Limb (tissue), 2 donors: ENCODE data around the gene TGM2.
A peak's percentile ranks its signal among the peaks of the same experiment; 100 is the strongest.
"Not testable (repeated sequence)": the region's sequence is repeated elsewhere in the genome, so short reads cannot be mapped to it uniquely, and the experiment has no call there.

Experiments used
- DNase-seq, 2 donors: peaks; one replicate each; pipeline ENCODE4 v3.0.0-alpha.2; 2016; ENCODE audit errors: extremely low spot score in 2 of 2

TGM2 gene

DNA sequence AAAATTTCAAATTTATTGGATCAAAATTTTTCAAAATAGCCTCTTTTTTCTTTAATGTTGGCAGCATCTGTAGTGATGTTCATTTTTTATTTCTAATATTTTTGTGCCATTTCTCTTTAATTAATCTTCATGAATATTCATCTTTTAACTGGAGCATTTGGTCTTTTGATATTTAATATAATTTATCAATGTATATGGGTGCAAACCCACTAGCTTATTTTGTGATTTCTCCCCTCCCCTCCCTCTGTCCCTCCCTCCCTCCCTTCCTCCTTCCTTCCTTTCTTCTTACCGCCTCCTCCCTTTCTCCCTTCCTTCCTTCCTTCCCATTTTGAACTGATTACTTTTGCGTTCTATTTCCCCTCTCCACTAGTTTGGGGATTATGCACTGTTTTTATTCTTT is 49.2 kb downstream of the TGM2 start:
- no peak for DNase-seq

GRCh38 chr20:38115205-38115604 is 49.9 kb downstream of the TGM2 start:
- no peak for DNase-seq

DNA sequence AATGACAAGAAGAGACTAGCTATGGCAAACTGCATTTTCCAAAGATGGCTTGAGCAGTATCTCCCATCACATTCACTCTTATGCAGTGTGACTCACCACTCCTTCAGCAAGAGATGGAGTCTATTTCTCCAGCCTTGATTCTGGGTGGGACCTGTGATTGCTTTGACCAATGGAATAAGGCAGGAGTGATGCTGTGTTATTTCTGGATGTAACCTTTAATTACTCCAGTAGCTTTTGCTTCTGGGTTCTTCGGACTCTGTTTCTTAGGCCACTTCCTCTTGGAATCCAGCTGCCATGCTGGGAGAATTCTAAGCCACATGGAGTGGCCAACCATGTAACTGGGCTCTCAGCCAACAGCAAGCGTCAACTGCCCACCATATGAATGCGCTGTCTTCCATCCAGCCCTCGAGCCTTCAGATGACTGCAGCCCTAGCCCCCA is 50.7 kb downstream of the TGM2 start:
- no peak for DNase-seq

DNA sequence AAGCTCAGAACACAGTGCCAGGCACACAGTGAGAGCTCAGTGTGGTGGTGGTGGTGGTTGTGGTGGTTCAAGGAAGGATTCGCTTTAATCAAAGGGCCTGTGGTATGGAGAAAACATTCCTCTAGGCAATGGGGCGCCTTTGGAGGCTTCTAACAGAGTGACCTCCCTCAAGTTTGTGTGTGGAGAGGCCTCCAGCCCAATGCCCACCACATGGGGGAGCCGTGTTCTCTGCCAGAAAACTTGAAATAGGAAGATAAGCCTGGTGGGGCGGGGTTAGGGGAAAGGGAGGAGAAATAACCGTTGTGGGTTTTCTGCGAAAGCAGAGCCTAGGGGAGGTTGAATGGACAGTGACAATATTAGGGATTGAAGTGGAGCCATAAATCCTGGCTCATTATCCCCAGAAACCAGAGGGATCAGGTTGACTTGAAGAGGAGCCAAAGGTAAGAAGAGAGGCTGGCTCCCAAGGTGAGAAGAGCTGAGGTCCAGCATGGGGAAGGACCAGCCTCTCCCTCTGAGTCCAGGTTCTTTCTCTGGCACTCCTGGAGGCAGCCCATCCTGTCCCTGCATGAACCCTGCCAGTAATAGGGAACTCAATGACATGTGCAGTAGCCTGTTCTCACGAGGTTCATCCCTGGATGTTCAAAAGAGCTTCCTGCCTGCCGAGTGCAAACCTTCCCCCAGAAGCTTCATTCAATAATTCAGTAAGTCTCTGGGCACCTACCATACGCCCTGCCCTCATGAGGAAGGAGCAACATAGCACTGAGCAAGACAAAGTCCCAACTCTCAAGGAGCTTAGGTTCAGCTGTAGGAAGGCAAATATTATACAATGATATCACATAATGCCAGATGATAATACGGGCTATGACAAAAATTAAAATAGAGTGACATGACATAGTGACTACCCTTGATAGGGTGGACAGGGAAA is 51.4 kb downstream of the TGM2 start:
- DNase-seq, result no peak

- DNase-seq, result no peak
Measured at GRCh38 chr20:38112930-38113294, 52.2 kb downstream of the TGM2 start.

- DNase-seq, result peak in 1 of 2 donors; percentile 16
Measured at GRCh38 chr20:38112261-38112929, 52.7 kb downstream of the TGM2 start.

DNA sequence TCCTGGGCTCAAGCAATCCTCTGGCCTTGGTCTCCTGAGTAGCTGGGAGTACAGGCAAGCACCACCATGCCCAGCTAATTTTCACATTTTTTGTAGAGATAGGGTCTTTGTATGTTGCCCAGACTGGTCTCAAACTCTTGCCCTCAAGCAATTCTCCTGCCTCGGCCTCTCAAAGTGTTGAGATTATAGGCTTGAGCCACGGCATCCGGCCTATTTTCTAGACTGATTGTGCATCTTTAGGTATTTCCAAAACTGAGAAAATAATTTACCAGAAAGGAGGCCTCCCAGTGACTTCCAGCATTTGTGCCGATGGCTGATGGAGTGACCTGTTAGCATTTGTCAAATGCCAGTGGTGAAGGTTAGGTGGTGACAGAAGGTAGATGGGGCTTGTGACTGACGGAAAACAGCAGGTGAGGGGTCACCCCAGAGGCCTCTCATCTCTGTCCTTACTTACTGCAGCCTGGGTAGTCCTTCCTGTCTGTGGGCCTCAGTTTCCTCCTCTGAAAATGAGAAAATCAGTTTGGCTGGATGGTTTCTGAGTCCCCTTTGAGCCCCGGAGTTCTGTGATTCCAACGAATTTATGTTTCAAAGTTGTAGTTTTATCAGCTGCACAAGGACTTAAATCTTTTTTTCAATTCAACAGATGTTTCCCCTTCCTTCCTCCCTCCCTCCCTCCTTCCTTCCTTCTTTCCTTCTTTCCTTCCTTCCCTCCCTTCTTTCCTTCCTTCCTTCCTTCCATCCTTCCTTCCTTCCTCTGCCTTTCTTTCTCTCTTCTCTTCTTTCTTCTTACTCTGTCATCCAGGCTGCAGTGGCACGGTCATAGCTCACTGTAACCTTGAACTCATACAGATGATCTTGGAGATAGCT is 53.5 kb downstream of the TGM2 start:
- no peak for DNase-seq

DNA sequence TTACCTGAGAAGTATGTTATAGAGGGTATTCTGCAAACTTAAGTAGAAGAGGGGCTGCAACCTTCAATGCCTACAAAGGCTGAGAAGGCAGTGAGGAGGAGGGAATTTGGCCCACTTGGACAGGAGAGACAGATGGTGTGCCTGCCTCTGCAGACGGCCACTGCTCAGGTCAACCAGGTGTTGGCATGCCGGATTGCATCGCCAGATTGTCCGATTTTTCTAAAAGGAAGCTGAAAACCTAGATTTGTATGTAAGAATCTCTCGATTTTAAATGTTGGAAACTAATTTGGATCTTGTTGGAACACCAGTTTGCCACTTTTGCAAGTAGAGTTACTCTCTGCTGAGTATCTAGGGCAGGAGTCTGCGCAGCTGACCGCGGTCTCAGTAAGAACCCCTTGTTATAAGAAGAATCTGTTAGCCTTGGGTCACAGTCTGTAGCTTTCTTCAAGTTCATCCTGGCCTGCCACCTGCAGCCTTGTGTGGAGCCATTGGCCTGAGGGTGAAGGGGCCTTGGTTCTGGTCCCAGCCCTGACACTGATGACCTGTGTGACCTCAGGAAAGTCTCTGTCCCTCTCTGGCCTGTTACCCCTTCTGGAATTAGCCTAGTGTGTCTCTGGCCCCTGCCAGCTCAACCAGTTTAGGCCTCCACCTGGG is 54.4 kb downstream of the TGM2 start:
- no peak for DNase-seq

DNA sequence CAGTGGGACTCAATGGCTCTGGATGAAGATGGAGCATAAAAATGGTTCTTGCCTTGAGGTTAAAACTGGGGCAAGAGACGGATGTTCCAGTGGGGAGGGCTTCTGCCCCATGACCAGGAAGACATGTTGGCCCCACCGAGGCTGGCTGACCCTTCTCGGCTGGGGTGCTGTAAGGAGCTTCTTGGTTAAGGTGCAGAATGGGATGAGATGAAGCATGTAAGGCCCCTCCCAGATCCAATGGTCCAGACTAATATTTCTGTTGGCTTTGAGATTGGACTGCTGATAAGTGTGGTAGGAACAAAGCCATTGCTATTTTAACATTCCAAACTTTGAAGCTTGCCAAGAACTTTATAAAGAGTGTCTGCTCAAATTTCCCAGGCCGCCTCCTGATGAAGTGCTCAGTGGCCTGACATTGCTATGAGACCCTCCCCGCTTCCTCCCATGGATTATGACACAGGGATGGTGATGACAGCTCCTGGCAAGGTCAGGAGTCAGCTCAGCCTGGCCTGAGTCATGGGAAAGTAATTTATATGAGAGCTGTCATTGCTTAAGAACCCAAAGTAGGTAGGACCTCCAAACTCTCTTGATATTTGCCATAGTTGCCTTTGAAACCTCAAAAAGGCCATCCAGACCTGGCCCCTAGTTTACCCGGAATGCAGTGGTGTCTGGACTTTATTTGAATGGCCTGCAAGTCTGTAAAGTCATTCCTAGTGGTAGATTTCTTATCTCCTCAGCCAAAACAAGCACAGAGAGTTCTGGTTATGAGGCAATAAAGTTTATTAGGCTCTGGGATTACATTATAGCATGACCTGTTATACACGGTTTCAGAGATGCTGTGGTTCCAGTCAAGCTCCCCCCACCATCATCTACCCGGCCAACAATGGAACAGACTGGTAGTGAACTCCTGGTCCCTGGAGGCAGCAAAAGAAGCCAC is 55.2 kb downstream of the TGM2 start:
- peak; percentile 56 to 70 for DNase-seq

DNA sequence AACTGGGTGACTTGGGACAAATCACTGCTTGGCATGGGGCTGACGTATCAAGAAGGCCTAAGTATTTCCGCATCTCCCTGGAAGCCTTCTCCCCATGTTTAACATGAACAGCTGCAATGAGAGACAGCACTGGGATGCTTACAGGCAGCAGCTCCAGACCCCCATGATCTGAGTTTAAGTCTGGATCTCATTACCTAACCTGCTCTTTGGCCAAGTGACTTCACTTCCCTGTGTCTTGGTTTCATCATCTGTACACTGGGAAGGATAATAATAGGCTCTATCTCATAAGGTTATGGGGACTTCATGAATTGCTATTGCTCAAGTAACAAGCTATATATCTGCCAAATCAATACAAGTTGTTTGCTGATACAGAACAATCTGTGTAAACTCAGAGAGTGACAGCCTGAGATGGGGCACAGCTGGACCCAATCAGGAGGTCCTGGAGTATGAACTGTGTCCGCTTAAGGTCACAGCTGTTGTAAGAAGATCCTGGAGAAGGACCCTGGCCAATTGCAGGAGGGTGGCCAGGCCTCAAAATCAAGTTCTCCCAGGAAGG is 56.0 kb downstream of the TGM2 start:
- peak in 1 of 2 donors; percentile 82 for DNase-seq

DNA sequence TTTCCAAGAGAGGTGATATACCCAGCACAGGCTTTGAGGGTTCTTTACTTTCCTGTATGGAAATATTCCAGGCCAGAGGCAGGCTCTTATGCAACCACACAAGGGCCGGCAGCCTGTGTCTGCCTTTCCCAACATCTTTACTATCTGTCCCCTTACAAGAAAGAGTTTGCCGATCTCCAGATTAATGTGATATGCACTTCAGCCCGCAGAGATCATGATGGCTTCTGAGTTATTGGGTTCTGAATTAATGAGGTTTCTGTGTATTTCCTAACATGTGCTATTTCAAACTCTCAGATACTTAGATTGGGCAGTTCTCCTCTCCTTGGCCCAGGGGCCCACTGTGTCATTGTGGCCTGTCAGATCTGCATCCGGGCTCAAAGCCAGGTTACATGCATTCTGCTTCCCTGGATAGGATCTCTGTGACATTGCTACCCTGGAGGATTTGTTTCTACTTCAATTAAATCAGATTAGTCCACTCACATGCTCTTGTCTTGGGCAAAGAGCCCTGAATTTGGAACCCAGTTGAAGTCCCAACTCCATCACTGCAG is 56.6 kb downstream of the TGM2 start:
- peak; percentile 55 to 60 for DNase-seq

DNA sequence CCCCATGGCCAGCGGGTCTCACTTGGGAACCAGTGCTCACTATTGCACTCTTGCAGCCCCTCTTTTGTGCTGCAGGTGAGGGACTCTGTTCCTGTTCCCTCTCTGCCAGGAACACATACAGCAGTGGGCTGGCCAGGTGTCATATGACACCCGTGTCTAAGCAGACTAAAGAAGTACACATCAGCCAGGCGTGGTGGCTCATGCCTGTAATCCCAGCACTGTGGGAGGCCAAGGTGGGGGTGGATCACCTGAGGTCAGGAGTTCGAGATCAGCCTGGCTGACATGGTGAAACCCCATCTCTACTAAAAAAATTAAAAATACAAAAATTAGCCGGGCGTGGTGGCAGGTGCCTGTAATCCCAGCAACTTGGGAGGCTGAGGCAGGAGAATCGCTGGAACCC is 57.2 kb downstream of the TGM2 start:
- DNase-seq, result not testable (repeated sequence)

- not testable (repeated sequence) for DNase-seq
Measured at GRCh38 chr20:38107386-38107785, 57.7 kb downstream of the TGM2 start.

DNA sequence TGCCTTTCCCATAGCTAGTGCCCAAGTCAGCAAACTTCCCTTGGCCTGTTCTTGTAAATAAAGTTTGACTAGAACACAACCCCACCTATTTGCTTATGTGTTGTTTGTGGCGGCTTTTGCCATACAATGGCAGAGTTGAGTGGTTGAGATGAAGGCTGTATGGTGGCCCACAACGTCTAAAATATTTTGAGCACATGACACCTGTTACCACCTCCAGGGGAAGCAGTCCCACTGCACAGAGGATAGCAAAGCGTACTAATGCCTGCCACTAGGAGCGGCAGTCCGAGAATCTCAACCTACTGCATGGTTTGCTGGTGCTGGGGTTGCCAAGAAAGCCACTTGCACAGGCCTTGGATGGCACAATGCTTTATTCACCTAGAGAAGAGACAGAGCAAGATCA is 58.6 kb downstream of the TGM2 start:
- no peak for DNase-seq

DNA sequence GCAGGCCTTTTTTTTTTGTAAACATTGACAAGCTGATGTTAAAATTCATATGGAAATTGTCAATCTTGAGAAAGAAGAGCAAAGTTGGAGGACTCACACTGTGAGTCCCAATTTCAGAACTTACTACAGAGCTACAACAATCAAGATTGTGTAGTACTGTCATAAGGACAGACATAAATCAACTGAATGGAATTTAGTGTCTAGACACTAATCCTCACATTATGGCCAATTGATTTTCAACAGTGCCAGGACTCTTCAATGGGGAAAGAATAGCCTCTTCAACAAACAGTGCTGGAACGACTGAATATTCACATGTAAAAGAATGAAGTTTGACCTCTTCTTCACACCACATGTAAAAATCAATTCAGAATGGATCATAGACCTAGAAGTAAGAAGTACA is 60.8 kb downstream of the TGM2 start:
- no peak for DNase-seq

- not testable (repeated sequence) for DNase-seq
Measured at GRCh38 chr20:38102206-38102605, 62.9 kb downstream of the TGM2 start.

GRCh38 chr20:38098952-38099351 is 66.1 kb downstream of the TGM2 start:
- DNase-seq, result no peak

GRCh38 chr20:38095017-38095686 is 69.9 kb downstream of the TGM2 start:
- no peak for DNase-seq

DNA sequence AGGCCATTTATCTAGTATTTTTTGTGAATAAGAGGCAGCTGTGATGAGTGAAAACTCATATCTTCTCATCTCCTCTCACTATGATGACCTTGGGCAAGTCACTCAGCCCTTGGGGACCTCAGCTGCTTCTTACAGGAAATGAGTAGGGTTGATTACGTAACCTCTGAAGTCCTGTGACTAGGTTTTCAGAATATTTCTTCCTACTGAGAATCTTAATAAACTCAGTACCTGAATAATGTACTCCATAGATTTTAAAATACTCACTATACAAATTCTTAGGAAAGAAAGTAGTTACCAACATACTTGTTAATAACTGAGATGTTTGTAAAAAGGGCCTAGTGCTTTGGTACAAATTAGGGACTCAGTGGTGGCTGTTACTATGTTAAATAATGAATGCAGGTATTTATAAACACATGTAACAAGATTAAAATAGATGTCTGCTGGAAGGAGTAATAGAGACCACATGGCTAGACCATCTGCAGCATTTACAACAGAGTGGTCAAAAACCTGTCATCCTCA is 70.6 kb downstream of the TGM2 start:
- no peak for DNase-seq
